ENCODE results near the gene GRHL3. TPM values are rescaled to one million over a fixed set of nuclear protein-coding genes. Genes with fewer than 3 reads are reported as not detected.
"Not testable (repeated sequence)": the region's sequence is repeated elsewhere in the genome, so short reads cannot be mapped to it uniquely, and the experiment has no call there.

The GRHL3 gene
- total RNA-seq, result not detected

GRCh38 chr1:24319312-24319863, at the start of gene GRHL3:
Gene GRHL3, plus strand, starts transcription at chr1:24319357. Its CDS starts 195 bp downstream, at chr1:24319552.
- DNase-seq (ENCODE audit: low read depth in 2 of 3, low spot score in 2 of 3), result no peak

GRCh38 chr1:24274203-24275103, 44.7 kb upstream of the GRHL3 start:
- DNase-seq (ENCODE audit: low read depth in 2 of 3, low spot score in 2 of 3), result not testable (repeated sequence)

GRCh38 chr1:24275104-24275410, 44.1 kb upstream of the GRHL3 start:
- DNase-seq (ENCODE audit: low read depth in 2 of 3, low spot score in 2 of 3), result no peak

- no peak for DNase-seq (ENCODE audit: low read depth in 2 of 3, low spot score in 2 of 3)
Observed at GRCh38 chr1:24275510-24275909, 43.6 kb upstream of the GRHL3 start.

GRCh38 chr1:24276791-24277190, 42.4 kb upstream of the GRHL3 start:
- DNase-seq (ENCODE audit: low read depth in 2 of 3, low spot score in 2 of 3), result no peak

- DNase-seq (ENCODE audit: low read depth in 2 of 3, low spot score in 2 of 3), result no peak
Observed at GRCh38 chr1:24277420-24278169, 41.6 kb upstream of the GRHL3 start.

GRCh38 chr1:24278726-24279125, 40.4 kb upstream of the GRHL3 start:
- DNase-seq (ENCODE audit: low read depth in 2 of 3, low spot score in 2 of 3), result no peak

GRCh38 chr1:24279590-24280232, 39.4 kb upstream of the GRHL3 start:
- no peak for DNase-seq (ENCODE audit: low read depth in 2 of 3, low spot score in 2 of 3)

GRCh38 chr1:24281591-24281990, 37.6 kb upstream of the GRHL3 start:
- DNase-seq (ENCODE audit: low read depth in 2 of 3, low spot score in 2 of 3), result no peak

- no peak for DNase-seq (ENCODE audit: low read depth in 2 of 3, low spot score in 2 of 3)
Observed at GRCh38 chr1:24282491-24282890, 36.7 kb upstream of the GRHL3 start.

- no peak for DNase-seq (ENCODE audit: low read depth in 2 of 3, low spot score in 2 of 3)
Observed at GRCh38 chr1:24283326-24284155, 35.6 kb upstream of the GRHL3 start.

GRCh38 chr1:24284156-24284471, 35.0 kb upstream of the GRHL3 start:
- no peak for DNase-seq (ENCODE audit: low read depth in 2 of 3, low spot score in 2 of 3)

GRCh38 chr1:24285231-24285630, 33.9 kb upstream of the GRHL3 start:
- DNase-seq (ENCODE audit: low read depth in 2 of 3, low spot score in 2 of 3), result no peak

GRCh38 chr1:24286246-24287010, 32.7 kb upstream of the GRHL3 start:
- no peak for DNase-seq (ENCODE audit: low read depth in 2 of 3, low spot score in 2 of 3)

GRCh38 chr1:24287779-24288178, 31.4 kb upstream of the GRHL3 start:
- DNase-seq (ENCODE audit: low read depth in 2 of 3, low spot score in 2 of 3), result not testable (repeated sequence)

- no peak for DNase-seq (ENCODE audit: low read depth in 2 of 3, low spot score in 2 of 3)
Observed at GRCh38 chr1:24288479-24288878, 30.7 kb upstream of the GRHL3 start.

- DNase-seq (ENCODE audit: low read depth in 2 of 3, low spot score in 2 of 3), result no peak
Observed at GRCh38 chr1:24289937-24290595, 29.1 kb upstream of the GRHL3 start.

- DNase-seq (ENCODE audit: low read depth in 2 of 3, low spot score in 2 of 3), result no peak
Observed at GRCh38 chr1:24290933-24291487, 28.1 kb upstream of the GRHL3 start.

- no peak for DNase-seq (ENCODE audit: low read depth in 2 of 3, low spot score in 2 of 3)
Observed at GRCh38 chr1:24292103-24292502, 27.1 kb upstream of the GRHL3 start.

Data from hematopoietic multipotent progenitor cell (in vitro differentiated cells).